H1 (cell line): ENCODE data around the gene TNFSF15. TPM values are rescaled to one million over a fixed set of nuclear protein-coding genes. Genes with fewer than 3 reads are reported as not detected.

ENCODE experiments used
- CTCF ChIA-PET: fragments of 300-600 bp; sonication (Branson Sonifier 250); formaldehyde crosslinking; loops from one replicate; lab custom pipeline; 2021; ENCODE audit not compliant: partially characterized antibody; lab: Charles Lee
- POLR2A ChIA-PET: fragments of 300-600 bp; sonication (Branson Sonifier 250); formaldehyde crosslinking; loops from one replicate; lab custom pipeline; 2021; ENCODE audit warnings: inconsistent platforms; ENCODE audit not compliant: partially characterized antibody; lab: Charles Lee
- DNase-seq, 2 experiments: peaks; one replicate each; pipeline versions ENCODE4 v3.0.0 to v3.0.0-alpha.2; 2010 to 2022; ENCODE audit warnings: low spot score in 2 of 2, low read depth in 1 of 2, mixed read lengths in 1 of 2
- FAIRE-seq: peaks from 2 replicates; lab custom pipeline; 2011; peaks lifted over from hg19 to GRCh38; lab: Jason Lieb, UNC
- H2AFZ ChIP-seq: 2 replicates; pipeline ENCODE4 v1.8.1; 2012; ENCODE audit warnings: low read length, inconsistent platforms
- H2AK5ac ChIP-seq: 2 replicates; pipeline ENCODE4 v1.6.1; 2013; ENCODE audit warnings: low read depth, low read length
- H2BK120ac ChIP-seq: replicated peaks from 2 replicates; pipeline ENCODE3; 2013; ENCODE audit warnings: low read depth, low read length, inconsistent platforms
- H2BK12ac ChIP-seq: 2 replicates; pipeline ENCODE4 v1.6.1; 2013; ENCODE audit warnings: low read depth, low read length
- H2BK15ac ChIP-seq: 2 replicates; pipeline ENCODE4 v1.6.1; 2013; ENCODE audit warnings: low read length
- H2BK20ac ChIP-seq: 2 replicates; pipeline ENCODE4 v1.6.1; 2013; ENCODE audit warnings: low read length
- H2BK5ac ChIP-seq: 2 replicates; pipeline ENCODE4 v1.6.1; 2013; ENCODE audit warnings: low read depth, low read length
- H3K14ac ChIP-seq: 2 replicates; pipeline ENCODE4 v1.6.1; 2013; ENCODE audit warnings: inconsistent platforms; ENCODE audit not compliant: insufficient read length
- H3K18ac ChIP-seq: 2 replicates; pipeline ENCODE4 v1.6.1; 2013; ENCODE audit warnings: low read length; ENCODE audit errors: extremely low read depth
- H3K23ac ChIP-seq: 2 replicates; pipeline ENCODE4 v1.6.1; 2013; ENCODE audit warnings: inconsistent platforms; ENCODE audit not compliant: insufficient read length
- H3K23me2 ChIP-seq: 2 replicates; pipeline ENCODE4 v1.6.1; 2013; ENCODE audit warnings: low read depth, low read length
- H3K27ac ChIP-seq: 2 replicates; pipeline ENCODE4 v1.6.1; 2011; ENCODE audit warnings: low read depth, low read length, inconsistent platforms
- H3K27me3 ChIP-seq, 4 experiments: replicated peaks in 1 of 4; 1 replicate in 1 of 4; 2 replicates in 3 of 4; pipeline versions ENCODE4 v1.6.1 to v1.8.1; 2011 to 2013; ENCODE audit warnings: low read length in 3 of 4, mild to moderate bottlenecking in 3 of 4, inconsistent platforms in 2 of 4, mixed read lengths in 2 of 4, moderate library complexity in 1 of 4; ENCODE audit not compliant: control insufficient read depth in 3 of 4, insufficient read depth in 3 of 4; ENCODE audit errors: extremely low read depth in 1 of 4
- H3K36me3 ChIP-seq, 4 experiments: 2 replicates each; pipeline versions ENCODE4 v1.6.1 to v1.8.1; 2011 to 2013; ENCODE audit warnings: mild to moderate bottlenecking in 4 of 4, low read length in 3 of 4, moderate library complexity in 2 of 4, control low read depth in 1 of 4, inconsistent platforms in 1 of 4; ENCODE audit not compliant: insufficient read depth in 4 of 4, control insufficient read depth in 2 of 4
- H3K4ac ChIP-seq: replicated peaks from 2 replicates; pipeline ENCODE3; 2013; ENCODE audit warnings: low read length, low read depth, mixed read lengths, inconsistent platforms; ENCODE audit not compliant: insufficient read length
- H3K4me1 ChIP-seq, 4 experiments: replicated peaks in 1 of 4; 1 replicate in 1 of 4; 2 replicates in 3 of 4; pipeline versions ENCODE4 v1.6.1 to v1.8.1; 2011 to 2013; ENCODE audit warnings: low read length in 3 of 4, inconsistent platforms in 2 of 4, mixed read lengths in 1 of 4; ENCODE audit not compliant: insufficient read depth in 4 of 4, control insufficient read depth in 3 of 4
- H3K4me2 ChIP-seq, 2 experiments: 2 replicates each; pipeline versions ENCODE4 v1.6.1 to v1.8.1; 2011 to 2013; ENCODE audit warnings: low read depth in 2 of 2, low read length in 2 of 2, control low read depth in 1 of 2, inconsistent platforms in 1 of 2, mild to moderate bottlenecking in 1 of 2; ENCODE audit not compliant: insufficient read depth in 1 of 2
- H3K4me3 ChIP-seq, 4 experiments: fragments of 200-600, 300-600 bp in 1 of 4; sonication (generic), shearing (Covaris generic), sonication (Bioruptor Twin) in 1 of 4; 2 replicates each; pipeline versions ENCODE4 v1.5.1 to v1.8.1; 2011 to 2016; ENCODE audit warnings: low read length in 4 of 4, low read depth in 3 of 4, control low read depth in 2 of 4, inconsistent platforms in 2 of 4, mild to moderate bottlenecking in 2 of 4, mixed read lengths in 1 of 4, moderate library complexity in 1 of 4; ENCODE audit not compliant: insufficient read depth in 2 of 4; ENCODE audit errors: extremely low read depth in 1 of 4
- H3K56ac ChIP-seq: replicated peaks from 2 replicates; pipeline ENCODE3; 2013; ENCODE audit warnings: low read depth, mild to moderate bottlenecking, mixed read lengths, low read length, inconsistent platforms; ENCODE audit not compliant: insufficient read length
- H3K79me1 ChIP-seq: 2 replicates; pipeline ENCODE4 v1.6.1; 2013; ENCODE audit warnings: low read depth, low read length, control low read depth
- H3K79me2 ChIP-seq, 2 experiments: 2 replicates each; pipeline versions ENCODE4 v1.6.1 to v1.8.1; 2012 to 2013; ENCODE audit warnings: low read length in 2 of 2, mild to moderate bottlenecking in 2 of 2, inconsistent platforms in 1 of 2; ENCODE audit not compliant: insufficient read depth in 2 of 2, control insufficient read depth in 1 of 2
- H3K9ac ChIP-seq, 4 experiments: replicated peaks in 1 of 4; 1 replicate in 1 of 4; 2 replicates in 3 of 4; pipeline versions ENCODE4 v1.6.1 to v1.8.1; 2011 to 2013; ENCODE audit warnings: low read depth in 3 of 4, low read length in 3 of 4, control low read depth in 2 of 4, mild to moderate bottlenecking in 2 of 4, moderate library complexity in 2 of 4, inconsistent platforms in 1 of 4; ENCODE audit errors: extremely low read depth in 1 of 4
- H3K9me3 ChIP-seq, 2 experiments: 2 replicates each; pipeline versions ENCODE4 v1.6.1 to v1.8.1; 2012 to 2013; ENCODE audit warnings: mild to moderate bottlenecking in 2 of 2, moderate library complexity in 2 of 2, control low read depth in 1 of 2, inconsistent platforms in 1 of 2, low read depth in 1 of 2, low read length in 1 of 2, mixed read lengths in 1 of 2; ENCODE audit not compliant: insufficient read depth in 2 of 2
- H4K20me1 ChIP-seq, 2 experiments: replicated peaks in 1 of 2; 2 replicates each; pipeline versions ENCODE3 to v1.8.1; 2011 to 2013; ENCODE audit warnings: inconsistent platforms in 2 of 2, low read length in 2 of 2, mild to moderate bottlenecking in 1 of 2; ENCODE audit not compliant: insufficient read depth in 2 of 2, control insufficient read depth in 1 of 2
- H4K5ac ChIP-seq: 2 replicates; pipeline ENCODE4 v1.6.1; 2013; ENCODE audit warnings: low read length, low read depth, mixed read lengths, inconsistent platforms; ENCODE audit not compliant: insufficient read length
- H4K8ac ChIP-seq: 2 replicates; pipeline ENCODE4 v1.8.0; 2013; ENCODE audit warnings: mild to moderate bottlenecking, moderate library complexity, low read length, inconsistent platforms; ENCODE audit not compliant: insufficient read depth; ENCODE audit errors: extremely low read depth
- H4K91ac ChIP-seq: replicated peaks from 2 replicates; pipeline ENCODE3; 2013; ENCODE audit warnings: low read length, mixed read lengths, inconsistent platforms; ENCODE audit not compliant: insufficient read length
- TCF12 ChIP-seq: IDR thresholded peaks from 2 replicates; pipeline ENCODE4 v1.6.1; 2011; ENCODE audit warnings: low read depth, mild to moderate bottlenecking, low read length
- WGBS, 2 experiments: shearing (Covaris generic) in 1 of 2; methylation state at CpG; one replicate each; pipeline versions ENCODE4 v1.1.6 to v1.1.7; 2013 to 2015; ENCODE audit warnings: low lambda C conversion rate in 2 of 2, mixed read lengths in 2 of 2, inconsistent platforms in 1 of 2, low coverage in 1 of 2, missing lambda C conversion rate in 1 of 2; ENCODE audit not compliant: insufficient replicate concordance in 2 of 2, insufficient coverage in 1 of 2, insufficient read length in 1 of 2; ENCODE audit errors: extremely low coverage in 1 of 2, missing lambda C conversion rate in 1 of 2; 5-methylcytosine and 5-hydroxymethylcytosine counted together
- polyA plus RNA-seq, 7 experiments: library from polyadenylated mRNA; depleted of rRNA in 3 of 7; stranded (reverse) in 5 of 7; unstranded in 2 of 7; fragments of >200 nt in 5 of 7; fragments of 200-250 nt in 2 of 7; gene quantifications; 1 replicate in 5 of 7; 2 replicates in 1 of 7; 4 replicates in 1 of 7; pipeline versions ENCODE4 v1.2.1 to v1.2.3, GENCODE V29; 2011 to 2013; ENCODE audit warnings: missing spikeins in 2 of 7, mixed read lengths in 2 of 7
- total RNA-seq: library from RNA; stranded (reverse); fragmentation: NEBNext Ultra II Directional; extraction: Animal tissue kit (Norgen Biotek cat#: 25700); gene quantifications from 2 replicates; pipeline ENCODE4 v1.2.1, GENCODE V29; 2021

The TNFSF15 gene
- total and polyA plus RNA-seq, 2 of the 8 experiments (the other 6 are each of a cell fraction or from before 2014, with no cell fraction given): 0.09 to 0.17 TPM

DNA sequence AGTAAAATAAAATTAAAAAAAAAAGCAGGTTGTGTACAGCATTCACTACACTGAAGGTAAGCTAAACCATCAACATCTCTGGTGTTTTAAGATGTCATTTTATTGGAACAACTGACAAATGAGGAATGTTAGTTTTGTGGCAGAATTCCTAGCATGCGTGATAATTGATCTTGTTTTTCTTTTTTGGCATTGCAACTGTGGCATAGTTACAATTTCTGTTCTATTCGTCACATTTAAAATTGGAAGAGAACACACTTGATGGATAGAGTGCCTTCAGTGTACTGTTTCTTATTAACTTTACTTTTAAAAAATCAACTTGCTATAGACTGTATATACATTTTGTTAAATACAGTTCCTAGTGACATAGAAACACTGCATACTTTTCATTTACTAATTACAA, 43.6 kb upstream of the TNFSF15 start:
- Histone ChIP-seq H3K27ac (no peak overlapping the region), H2AFZ (no peak overlapping the region), H3K36me3 (no peaks in the 10 kb centered on the region), H3K9ac (no peak overlapping the region), H2BK12ac (no peak overlapping the region), H4K5ac (no peak overlapping the region), H3K23ac (no peak overlapping the region), H3K27me3 (no peaks in the 10 kb centered on the region), H3K79me1 (no peaks in the 10 kb centered on the region), H3K4ac (no peak overlapping the region), H4K91ac (no peak overlapping the region), H3K56ac (no peak overlapping the region), H3K4me3 (no peak overlapping the region), H4K8ac (no peak overlapping the region), H3K9me3 (no peaks in the 10 kb centered on the region), H3K4me1 (no peaks in the 10 kb centered on the region; a peak in 1 of 7 replicates), H2BK120ac (no peak overlapping the region), H3K4me2 (no peak overlapping the region), H2AK5ac (no peak overlapping the region), H3K14ac (no peak overlapping the region), H2BK15ac (no peak overlapping the region), H2BK5ac (no peak overlapping the region), H2BK20ac (no peak overlapping the region), H3K79me2 (no peaks in the 10 kb centered on the region), H3K18ac (no peak overlapping the region), H4K20me1 (no peaks in the 10 kb centered on the region), H3K23me2 (no peaks in the 10 kb centered on the region)
- TF ChIP-seq TCF12: no peak
- FAIRE-seq: no peak
- ChIA-PET POLR2A (no interaction called here), CTCF (no interaction called here)
- no peak for DNase-seq
- WGBS, 2 experiments: 87% methylated on average over 2 of the region's 2 CpGs; no CpG with 5 or more reads in 1 of the 2 experiments
